H1 (cell line): ENCODE data around the gene MAF. TPM values are rescaled to one million over a fixed set of nuclear protein-coding genes. Genes with fewer than 3 reads are reported as not detected.

ENCODE experiments used
- BACH1 ChIP-seq: IDR thresholded peaks from 2 replicates; pipeline ENCODE4 v1.6.1; 2012; ENCODE audit warnings: low read length, improper control_type of control experiment
- CHD7 ChIP-seq: fragments of 300-600 bp; sonication (generic); IDR thresholded peaks from 2 replicates; pipeline ENCODE4 v1.7.1; 2012; ENCODE audit warnings: low read length, moderate library complexity, mild to moderate bottlenecking, inconsistent platforms; ENCODE audit not compliant: insufficient replicate concordance
- CREB1 ChIP-seq: IDR thresholded peaks from 2 replicates; pipeline ENCODE4 v1.6.1; 2012; ENCODE audit warnings: inconsistent platforms
- CTBP2 ChIP-seq: IDR thresholded peaks from 2 replicates; pipeline ENCODE4 v1.7.0; 2011; ENCODE audit warnings: borderline replicate concordance, mild to moderate bottlenecking, moderate library complexity, mixed read lengths, low read length; ENCODE audit not compliant: insufficient read depth, insufficient read length
- E2F6 ChIP-seq: IDR thresholded peaks from 2 replicates; pipeline ENCODE4 v1.6.1; 2012; ENCODE audit warnings: inconsistent platforms
- JUND ChIP-seq: IDR thresholded peaks from 2 replicates; pipeline ENCODE4 v1.6.1; 2011; ENCODE audit warnings: mild to moderate bottlenecking, improper control_type of control experiment, low read length
- KDM4A ChIP-seq: IDR thresholded peaks from one replicate; pipeline ENCODE4 v1.7.1; 2012; ENCODE audit warnings: low read depth, mild to moderate bottlenecking, moderate library complexity, low read length, inconsistent platforms; ENCODE audit not compliant: severe bottlenecking
- RAD21 ChIP-seq, 2 experiments: IDR thresholded peaks in 1 of 2; conservative IDR thresholded peaks in 1 of 2; 2 replicates each; pipeline ENCODE4 v1.6.1; 2011; ENCODE audit warnings: low read depth in 2 of 2, low read length in 2 of 2, improper control_type of control experiment in 1 of 2, inconsistent platforms in 1 of 2, mild to moderate bottlenecking in 1 of 2, moderate library complexity in 1 of 2
- RNF2 ChIP-seq: fragments of 200-900, 300-1000 bp; sonication (generic); IDR thresholded peaks from 2 replicates; pipeline ENCODE4 v1.7.1; 2016; ENCODE audit warnings: borderline replicate concordance, low read depth, mild to moderate bottlenecking, antibody characterized with exemption, low read length; ENCODE audit not compliant: poor library complexity, severe bottlenecking; ENCODE audit errors: missing control alignments
- SP1 ChIP-seq: IDR thresholded peaks from 2 replicates; pipeline ENCODE4 v1.6.1; 2011; ENCODE audit warnings: low read depth, low read length
- SP4 ChIP-seq: IDR thresholded peaks from 2 replicates; pipeline ENCODE4 v1.6.1; 2012; ENCODE audit warnings: low read length, inconsistent platforms
- polyA plus RNA-seq, 7 experiments: library from polyadenylated mRNA; depleted of rRNA in 3 of 7; stranded (reverse) in 5 of 7; unstranded in 2 of 7; fragments of >200 nt in 5 of 7; fragments of 200-250 nt in 2 of 7; gene quantifications; 1 replicate in 5 of 7; 2 replicates in 1 of 7; 4 replicates in 1 of 7; pipeline versions ENCODE4 v1.2.1 to v1.2.3, GENCODE V29; 2011 to 2013; ENCODE audit warnings: missing spikeins in 2 of 7, mixed read lengths in 2 of 7
- total RNA-seq: library from RNA; stranded (reverse); fragmentation: NEBNext Ultra II Directional; extraction: Animal tissue kit (Norgen Biotek cat#: 25700); gene quantifications from 2 replicates; pipeline ENCODE4 v1.2.1, GENCODE V29; 2021

MAF gene
- total and polyA plus RNA-seq, 2 of the 8 experiments (the other 6 are each of a cell fraction or from before 2014, with no cell fraction given): 1.3 to 2.7 TPM

- TF ChIP-seq CHD7: no peak
- no peak for TF ChIP-seq BACH1
- no peak for TF ChIP-seq SP4
- no peak for TF ChIP-seq RNF2
- no peak for TF ChIP-seq CREB1
- TF ChIP-seq CTBP2: no peak
- TF ChIP-seq RAD21 (IDR thresholded peaks at IDR 0.05 in 1 of 2, conservative IDR thresholded peaks at IDR 0.05 in 1 of 2; ENCODE audit: low read depth in 2 of 2, low read length in 2 of 2): no peak
- no peak for TF ChIP-seq SP1
- TF ChIP-seq E2F6: no peak
- no peak for TF ChIP-seq JUND
- no peak for TF ChIP-seq KDM4A
Measured at GRCh38 chr16:79593754-79594153, 6.8 kb downstream of the MAF start (continued).
